ENCODE data around the gene MBLAC1. TPM values are rescaled to one million over a fixed set of nuclear protein-coding genes. Genes with fewer than 3 reads are reported as not detected.

The MBLAC1 gene
- total and polyA plus RNA-seq, 9 of the 15 experiments (the other 6 are each of a cell fraction or from before 2014, with no cell fraction given), result 0.03 to 3.1 (median 0.52) TPM

- TF ChIP-seq MBD2 (IDR thresholded peaks at IDR 0.05; ENCODE audit: borderline replicate concordance, low read depth) (peak; percentile 34; the same call in 1 of the 2 replicates), DNMT1 (IDR thresholded peaks at IDR 0.05) (no peak), TARDBP (IDR thresholded peaks at IDR 0.05) (0 out of 2 replicates have a peak, but pooled peaks have one; percentile 35), ETV5 (CRISPR knock-in tag; IDR thresholded peaks at IDR 0.05; ENCODE audit: low read depth) (peak; percentile 96), TGIF2 (CRISPR knock-in tag; IDR thresholded peaks at IDR 0.05) (peak; percentile 2; the same call in 1 of the 2 replicates), TBP (optimal IDR thresholded peaks at IDR 0.05; ENCODE audit: low read depth, low read length) (no peak), SNAPC5 (CRISPR knock-in tag; IDR thresholded peaks at IDR 0.05) (no peak), CXXC5 (CRISPR knock-in tag; IDR thresholded peaks at IDR 0.05) (peak; percentile 88), PRDM10 (IDR thresholded peaks at IDR 0.05; ENCODE audit: partially characterized antibody) (no peak), DLX4 (CRISPR knock-in tag; IDR thresholded peaks at IDR 0.05) (no peak), LEF1 (IDR thresholded peaks at IDR 0.05) (peak; percentile 62; the same call in 1 of the 2 replicates), HDGF (IDR thresholded peaks at IDR 0.05) (no peak), NFIX (CRISPR knock-in tag; IDR thresholded peaks at IDR 0.05; ENCODE audit: low read depth) (no peak), AFF1 (IDR thresholded peaks at IDR 0.05; ENCODE audit: low read depth in 1 of 2, partially characterized antibody in 2 of 2) (no peak), CBFA2T2 (conservative IDR thresholded peaks at IDR 0.05) (no peak), ZNF780A (CRISPR knock-in tag; IDR thresholded peaks at IDR 0.05) (no peak), ZNF589 (CRISPR knock-in tag; IDR thresholded peaks at IDR 0.05; ENCODE audit: low read depth) (no peak), NFRKB (IDR thresholded peaks at IDR 0.05; ENCODE audit: low read depth) (no peak; the same call in 1 of the 2 replicates), PHB (CRISPR knock-in tag; IDR thresholded peaks at IDR 0.05) (0 out of 2 replicates have a peak, but pooled peaks have one; percentile 52), FOXK2 (conservative IDR thresholded peaks at IDR 0.05 in 1 of 2, IDR thresholded peaks at IDR 0.05 in 1 of 2; ENCODE audit: low read depth in 2 of 2) (peak; percentile 99 to 100), DDX20 (tag; IDR thresholded peaks at IDR 0.05; ENCODE audit: low read depth) (no peak)
Observed at GRCh38 chr7:100100420-100101015, 26.2 kb upstream of the MBLAC1 start (continued).
